Measurements from ENCODE around the gene TMEM86A. TPM values are rescaled to one million over a fixed set of nuclear protein-coding genes. Genes with fewer than 3 reads are reported as not detected.
"Not testable (repeated sequence)": the region's sequence is repeated elsewhere in the genome, so short reads cannot be mapped to it uniquely, and the experiment has no call there.

Gene TMEM86A
- total RNA-seq, 1 experiment from 2014 or later: 0.30 TPM

DNA sequence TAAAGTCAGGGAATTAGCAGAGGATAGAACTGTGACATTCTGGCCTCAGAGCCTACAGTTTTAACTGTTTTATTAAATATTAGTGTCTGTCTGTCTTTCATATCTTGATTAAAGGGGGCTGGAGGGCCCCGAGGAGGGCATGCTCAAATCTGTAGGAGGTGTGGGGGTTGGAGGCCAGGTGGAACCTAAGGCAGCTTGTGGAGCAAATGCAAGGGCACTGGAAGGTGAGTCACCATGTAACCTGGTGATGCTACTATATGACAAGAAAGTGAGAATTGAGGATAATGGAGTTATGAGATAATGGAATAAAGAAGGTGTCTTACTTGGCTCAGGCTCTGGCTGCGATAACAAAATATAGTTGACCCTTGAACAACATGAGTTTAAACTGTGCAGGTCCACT is 27.3 kb upstream of the TMEM86A start:
- Mint-ChIP-seq H3K4me3 (ENCODE audit: unreplicated experiment) (no peak overlapping the region), H3K36me3 (ENCODE audit: insufficient read depth, unreplicated experiment) (no peaks in the 10 kb centered on the region), H3K4me1 (ENCODE audit: insufficient read depth, unreplicated experiment) (peaks cover 6% of the 10 kb centered on the region), H3K27me3 (ENCODE audit: insufficient read depth, unreplicated experiment) (no peaks in the 10 kb centered on the region), H3K9me3 (ENCODE audit: unreplicated experiment) (no peaks in the 10 kb centered on the region), H3K27ac (ENCODE audit: low read depth, unreplicated experiment) (no peak overlapping the region)
- POLR2A ChIA-PET: no interaction called here
- intact Hi-C loops (cut with micrococcal nuclease): no loop called here
- no TSS peak for BruUV-seq (replicated peaks)
- no peak for DNase-seq (ENCODE audit: unreplicated experiment)
- TF ChIP-seq, protein P1, sequence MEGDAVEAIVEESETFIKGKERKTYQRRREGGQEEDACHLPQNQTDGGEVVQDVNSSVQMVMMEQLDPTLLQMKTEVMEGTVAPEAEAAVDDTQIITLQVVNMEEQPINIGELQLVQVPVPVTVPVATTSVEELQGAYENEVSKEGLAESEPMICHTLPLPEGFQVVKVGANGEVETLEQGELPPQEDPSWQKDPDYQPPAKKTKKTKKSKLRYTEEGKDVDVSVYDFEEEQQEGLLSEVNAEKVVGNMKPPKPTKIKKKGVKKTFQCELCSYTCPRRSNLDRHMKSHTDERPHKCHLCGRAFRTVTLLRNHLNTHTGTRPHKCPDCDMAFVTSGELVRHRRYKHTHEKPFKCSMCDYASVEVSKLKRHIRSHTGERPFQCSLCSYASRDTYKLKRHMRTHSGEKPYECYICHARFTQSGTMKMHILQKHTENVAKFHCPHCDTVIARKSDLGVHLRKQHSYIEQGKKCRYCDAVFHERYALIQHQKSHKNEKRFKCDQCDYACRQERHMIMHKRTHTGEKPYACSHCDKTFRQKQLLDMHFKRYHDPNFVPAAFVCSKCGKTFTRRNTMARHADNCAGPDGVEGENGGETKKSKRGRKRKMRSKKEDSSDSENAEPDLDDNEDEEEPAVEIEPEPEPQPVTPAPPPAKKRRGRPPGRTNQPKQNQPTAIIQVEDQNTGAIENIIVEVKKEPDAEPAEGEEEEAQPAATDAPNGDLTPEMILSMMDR (IDR thresholded peaks at IDR 0.05; ENCODE audit: unreplicated experiment): no peak
- CTCF ChIA-PET: interaction anchor here (0.6 kb wide), 1 partner anchor 93 kb away, joined by 3 read pairs; no protein-coding TSS in a partner anchor

DNA sequence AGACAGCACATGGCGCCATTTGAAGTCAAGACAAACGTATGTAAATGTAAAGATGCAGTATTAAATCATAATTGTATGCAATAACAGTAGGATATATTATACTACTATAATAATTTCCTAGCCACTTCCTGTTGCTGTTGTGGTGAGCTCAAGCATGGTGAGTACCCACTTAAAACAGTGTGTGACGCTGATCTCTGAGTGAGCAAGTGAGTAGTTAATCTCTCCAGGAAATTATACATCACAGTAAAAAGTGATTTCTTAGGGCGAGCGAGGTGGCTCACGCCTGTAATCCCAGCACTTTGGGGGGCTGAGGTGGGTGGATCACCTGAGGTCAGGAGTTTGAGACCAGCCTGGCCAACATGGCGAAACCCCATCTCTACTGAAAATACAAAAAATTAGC is 26.4 kb upstream of the TMEM86A start:
- intact Hi-C loops (cut with micrococcal nuclease): not testable (repeated sequence)

DNA sequence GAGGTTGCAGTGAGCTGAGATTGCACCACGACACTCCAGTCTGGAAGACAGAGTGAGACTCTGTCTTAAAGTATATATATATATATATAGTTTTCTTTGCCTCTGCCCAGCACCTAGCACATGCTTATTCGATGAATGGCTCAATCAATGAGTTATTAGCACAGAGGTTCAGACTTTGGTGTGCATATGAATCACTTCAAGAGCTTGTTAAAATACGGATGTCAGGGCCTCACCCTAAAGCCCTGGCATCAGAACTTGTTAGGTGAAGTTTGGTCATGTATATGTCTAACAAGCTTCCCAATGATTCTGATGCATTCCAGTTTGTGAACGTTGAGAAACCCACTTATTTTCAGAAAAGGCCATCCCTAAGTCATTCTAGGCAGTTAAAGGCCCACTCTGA is 21.8 kb upstream of the TMEM86A start:
- Mint-ChIP-seq H3K27ac (ENCODE audit: low read depth, unreplicated experiment) (no peak overlapping the region), H3K36me3 (ENCODE audit: insufficient read depth, unreplicated experiment) (no peaks in the 10 kb centered on the region), H3K4me1 (ENCODE audit: insufficient read depth, unreplicated experiment) (no peaks in the 10 kb centered on the region), H3K9me3 (ENCODE audit: unreplicated experiment) (no peaks in the 10 kb centered on the region), H3K4me3 (ENCODE audit: unreplicated experiment) (no peak overlapping the region), H3K27me3 (ENCODE audit: insufficient read depth, unreplicated experiment) (no peaks in the 10 kb centered on the region)
- ChIA-PET POLR2A (interaction anchor here (0.7 kb wide), 1 partner anchor 1781 kb away, joined by 3 read pairs; no protein-coding TSS in a partner anchor), CTCF (interaction anchor here (0.6 to 2.3 kb wide), 2 partner anchors 9 to 55 kb away, joined by 6 to 9 read pairs; no protein-coding TSS in a partner anchor)
- DNase-seq (ENCODE audit: unreplicated experiment): no peak
- no TSS peak for BruUV-seq (replicated peaks)
- intact Hi-C loops (cut with micrococcal nuclease): no loop called here
- TF ChIP-seq, protein P1 (IDR thresholded peaks at IDR 0.05; ENCODE audit: unreplicated experiment): no peak

More for the DNA sequence above, 26.4 kb upstream of the TMEM86A start:
- H3K4me3 Mint-ChIP-seq (ENCODE audit: unreplicated experiment); H3K27me3 Mint-ChIP-seq (ENCODE audit: insufficient read depth, unreplicated experiment); BruUV-seq (replicated peaks); POLR2A ChIA-PET; H3K4me1 Mint-ChIP-seq (ENCODE audit: insufficient read depth, unreplicated experiment); H3K27ac Mint-ChIP-seq (ENCODE audit: low read depth, unreplicated experiment); H3K9me3 Mint-ChIP-seq (ENCODE audit: unreplicated experiment); H3K36me3 Mint-ChIP-seq (ENCODE audit: insufficient read depth, unreplicated experiment); DNase-seq (ENCODE audit: unreplicated experiment): not testable (repeated sequence)
- CTCF ChIA-PET: interaction anchor here (0.8 kb wide), 1 partner anchor 1072 kb away, joined by 4 read pairs; no protein-coding TSS in a partner anchor

DNA sequence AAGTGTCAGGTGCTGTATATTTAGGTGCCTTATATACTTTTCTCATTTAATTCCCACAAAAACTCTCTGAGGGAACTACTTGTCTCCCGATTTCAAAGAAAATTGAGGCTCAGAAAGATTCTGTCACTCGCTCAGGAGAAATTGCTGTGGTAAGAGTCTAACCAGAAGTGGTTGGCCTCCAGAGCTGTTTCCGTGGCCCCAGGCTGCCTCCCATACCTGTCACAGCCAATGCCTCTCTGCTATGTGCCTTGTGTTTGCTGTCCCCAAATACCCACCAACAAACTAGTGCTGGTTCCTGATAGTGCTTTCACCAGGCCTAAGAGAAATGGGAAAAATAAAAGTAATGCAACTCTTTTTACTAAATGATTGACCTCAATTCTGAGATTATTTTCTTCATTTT is 21.0 kb upstream of the TMEM86A start:
- Mint-ChIP-seq H3K36me3 (ENCODE audit: insufficient read depth, unreplicated experiment) (no peaks in the 10 kb centered on the region), H3K4me3 (ENCODE audit: unreplicated experiment) (no peak overlapping the region), H3K27ac (ENCODE audit: low read depth, unreplicated experiment) (no peak overlapping the region), H3K27me3 (ENCODE audit: insufficient read depth, unreplicated experiment) (no peaks in the 10 kb centered on the region), H3K4me1 (ENCODE audit: insufficient read depth, unreplicated experiment) (no peaks in the 10 kb centered on the region), H3K9me3 (ENCODE audit: unreplicated experiment) (no peaks in the 10 kb centered on the region)
- intact Hi-C loops (cut with micrococcal nuclease): no loop called here
- TF ChIP-seq, protein P1 (IDR thresholded peaks at IDR 0.05; ENCODE audit: unreplicated experiment): no peak
- BruUV-seq (replicated peaks): no TSS peak
- no peak for DNase-seq (ENCODE audit: unreplicated experiment)
- ChIA-PET POLR2A (interaction anchor here (0.6 kb wide), 1 partner anchor 96 kb away, joined by 3 read pairs; no protein-coding TSS in a partner anchor), CTCF (no interaction called here)

DNA sequence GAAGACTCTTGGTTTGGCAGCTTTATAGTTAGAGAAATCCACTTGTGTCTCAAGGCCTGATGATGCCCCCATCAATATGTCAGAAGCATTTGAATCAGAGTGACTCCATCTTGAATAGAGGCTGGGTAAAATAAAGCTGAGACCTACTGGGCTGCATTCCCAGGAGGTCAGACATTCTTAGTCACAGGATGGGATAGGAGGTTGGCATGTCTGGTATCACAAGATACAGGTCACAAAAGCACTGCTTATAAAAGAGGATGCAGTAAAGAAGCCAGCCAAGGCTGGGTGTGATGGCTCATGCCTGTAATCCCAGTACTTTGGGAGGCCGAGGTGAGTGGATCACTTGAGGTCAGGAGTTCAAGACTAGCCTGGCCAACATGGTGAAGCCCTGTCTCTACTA is 16.6 kb upstream of the TMEM86A start:
- POLR2A ChIA-PET; DNase-seq (ENCODE audit: unreplicated experiment); H3K4me1 Mint-ChIP-seq (ENCODE audit: insufficient read depth, unreplicated experiment): not testable (repeated sequence)

More for the DNA sequence above, 16.6 kb upstream of the TMEM86A start:
- intact Hi-C loops (cut with micrococcal nuclease); H3K27ac Mint-ChIP-seq (ENCODE audit: low read depth, unreplicated experiment); H3K27me3 Mint-ChIP-seq (ENCODE audit: insufficient read depth, unreplicated experiment); BruUV-seq (replicated peaks); H3K4me3 Mint-ChIP-seq (ENCODE audit: unreplicated experiment); H3K9me3 Mint-ChIP-seq (ENCODE audit: unreplicated experiment); H3K36me3 Mint-ChIP-seq (ENCODE audit: insufficient read depth, unreplicated experiment); CTCF ChIA-PET: not testable (repeated sequence)
